Smooth muscle cell (in vitro differentiated cells): Measurements from ENCODE around the gene OR11A1. TPM values are rescaled to one million over a fixed set of nuclear protein-coding genes. Genes with fewer than 3 reads are reported as not detected.

Experiments
- DNase-seq: peaks from one replicate; lab custom pipeline; 2025; ENCODE audit not compliant: unreplicated experiment; lab: John Stamatoyannopoulos, UW
- H2AFZ ChIP-seq: fragments of 200-600 bp; sonication (generic); 2 replicates; pipeline ENCODE4 v1.6.0; 2016; ENCODE audit warnings: antibody characterized with exemption, low read depth, mild to moderate bottlenecking
- H3F3A ChIP-seq: fragments of 200-600 bp; sonication (generic); 2 replicates; pipeline ENCODE4 v1.6.0; 2017; ENCODE audit warnings: antibody characterized with exemption, low read depth
- H3K27ac ChIP-seq: fragments of 200-600 bp; sonication (generic); 2 replicates; pipeline ENCODE4 v1.5.1; 2016; ENCODE audit warnings: low read depth, mild to moderate bottlenecking
- H3K27me3 ChIP-seq: fragments of 200-600 bp; sonication (generic); 2 replicates; pipeline ENCODE4 v1.6.1; 2016; ENCODE audit warnings: low read depth, mild to moderate bottlenecking
- H3K36me3 ChIP-seq: fragments of 200-600 bp; sonication (generic); 2 replicates; pipeline ENCODE4 v1.5.1; 2016; ENCODE audit warnings: low read depth
- H3K4me1 ChIP-seq: fragments of 200-600 bp; sonication (generic); 2 replicates; pipeline ENCODE4 v1.5.1; 2016; ENCODE audit warnings: low read depth
- H3K4me2 ChIP-seq: fragments of 200-600 bp; sonication (generic); 2 replicates; pipeline ENCODE4 v1.6.0; 2016; ENCODE audit warnings: mild to moderate bottlenecking
- H3K4me3 ChIP-seq: fragments of 200-600 bp; sonication (generic); 2 replicates; pipeline ENCODE4 v1.5.1; 2016; ENCODE audit warnings: mild to moderate bottlenecking
- H3K79me2 ChIP-seq: fragments of 200-600 bp; sonication (generic); 2 replicates; pipeline ENCODE4 v1.6.0; 2016; ENCODE audit warnings: low read depth, mild to moderate bottlenecking
- H3K9ac ChIP-seq: fragments of 200-600 bp; sonication (generic); 2 replicates; pipeline ENCODE4 v1.6.0; 2016; ENCODE audit warnings: low read depth
- H3K9me3 ChIP-seq: fragments of 200-600 bp; sonication (generic); replicated peaks from 2 replicates; pipeline ENCODE4 v1.5.1; 2016; ENCODE audit warnings: low read depth
- H4K20me1 ChIP-seq: fragments of 200-600 bp; sonication (generic); 2 replicates; pipeline ENCODE4 v1.6.0; 2016; ENCODE audit warnings: low read depth
- CTCF ChIP-seq: fragments of 200-600 bp; sonication (generic); IDR thresholded peaks from 2 replicates; pipeline ENCODE4 v1.5.1; 2017; ENCODE audit warnings: borderline replicate concordance, mild to moderate bottlenecking, antibody characterized with exemption; ENCODE audit not compliant: insufficient read depth, poor library complexity, severe bottlenecking
- WGBS: methylation state at CpG from one replicate; pipeline ENCODE4 v1.1.7; 2016; ENCODE audit warnings: low lambda C conversion rate; 5-methylcytosine and 5-hydroxymethylcytosine counted together
- polyA plus RNA-seq: library from polyadenylated mRNA; unstranded; fragments of >200 nt; fragmentation: Nextera tagmentation; extraction: Ambion mirVana; gene quantifications from 2 replicates; pipeline ENCODE4 v1.2.1, GENCODE V29; 2016
- total RNA-seq: library from RNA; depleted of rRNA; stranded (reverse); fragments of >200 nt; gene quantifications from 2 replicates; pipeline ENCODE4 v1.2.3, GENCODE V29; 2014

The OR11A1 gene
- total and polyA plus RNA-seq, 2 experiments from 2014 or later = not detected

- Histone ChIP-seq H4K20me1 (no peaks in the 10 kb centered on the region), H3K4me1 (no peaks in the 10 kb centered on the region), H3K9ac (no peak overlapping the region), H3F3A (no peaks in the 10 kb centered on the region), H3K9me3 (no peaks in the 10 kb centered on the region), H3K36me3 (no peaks in the 10 kb centered on the region), H3K79me2 (no peaks in the 10 kb centered on the region), H3K27me3 (no peaks in the 10 kb centered on the region), H3K4me3 (no peak overlapping the region), H3K4me2 (no peak overlapping the region), H2AFZ (no peak overlapping the region), H3K27ac (no peak overlapping the region)
- no peak for TF ChIP-seq CTCF
- 97% methylated on average over 5 of the region's 5 CpGs for WGBS
- DNase-seq = no peak
Measured at GRCh38 chr6:29478740-29479139, 21.9 kb upstream of the OR11A1 start.

DNA sequence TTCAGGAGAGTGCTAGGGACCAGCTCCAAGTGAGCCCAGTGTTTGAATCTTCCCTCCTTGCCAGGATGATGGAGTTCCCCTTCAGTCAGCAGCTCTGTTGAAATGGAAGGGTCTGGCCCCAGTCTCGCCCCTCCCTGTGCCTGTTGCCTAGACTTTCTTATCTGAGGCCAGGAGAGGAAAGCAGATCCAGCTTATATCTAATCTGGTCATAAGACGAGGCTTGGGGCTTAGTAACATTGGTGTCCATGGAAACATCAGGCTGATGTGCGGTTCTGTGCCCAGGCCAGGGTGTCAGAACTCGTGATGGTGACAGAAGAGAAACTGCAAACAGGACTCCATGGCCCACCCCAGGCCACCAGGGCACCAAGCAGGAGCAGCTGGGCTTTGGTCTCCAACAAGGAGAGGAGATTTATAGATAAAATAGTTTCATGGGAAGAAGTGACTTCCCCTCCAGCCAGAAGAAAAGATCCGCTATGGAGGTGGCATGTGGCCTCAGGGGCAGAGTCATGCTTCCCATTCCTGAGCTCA, 21.1 kb upstream of the OR11A1 start:
- Histone ChIP-seq H2AFZ (no peak overlapping the region), H3F3A (no peaks in the 10 kb centered on the region), H3K4me3 (no peak overlapping the region), H3K27ac (no peak overlapping the region), H3K79me2 (no peaks in the 10 kb centered on the region), H3K4me1 (no peaks in the 10 kb centered on the region), H3K27me3 (no peaks in the 10 kb centered on the region), H3K9ac (no peak overlapping the region), H3K9me3 (no peaks in the 10 kb centered on the region), H4K20me1 (no peaks in the 10 kb centered on the region), H3K36me3 (no peaks in the 10 kb centered on the region), H3K4me2 (no peak overlapping the region)
- WGBS = 41% methylated on average over 5 of the region's 5 CpGs
- TF ChIP-seq CTCF = no peak
- no peak for DNase-seq

DNA sequence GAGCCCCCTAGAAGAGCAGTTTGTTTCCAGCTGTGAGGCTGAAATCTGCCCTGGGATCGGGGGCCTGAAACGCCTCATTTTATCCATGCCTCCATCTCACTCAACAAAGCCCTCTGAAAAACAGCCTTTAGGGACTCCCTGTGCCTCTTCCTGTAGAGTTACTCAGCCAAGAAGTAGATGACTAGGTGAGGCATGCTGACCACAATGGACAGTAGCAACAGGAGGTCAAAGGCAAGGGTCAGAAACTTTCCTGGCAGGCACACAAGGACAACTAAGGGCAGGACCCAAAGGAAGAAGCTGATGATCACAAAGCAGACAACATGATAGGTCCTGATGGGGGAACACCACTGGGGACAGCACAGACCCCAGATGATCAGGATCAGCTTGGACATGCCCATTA, 18.1 kb upstream of the OR11A1 start:
- no peak overlapping the region for H2AFZ ChIP-seq
- H3K27me3 ChIP-seq = no peaks in the 10 kb centered on the region
- H3K9me3 ChIP-seq = no peaks in the 10 kb centered on the region
- no peaks in the 10 kb centered on the region for H3F3A ChIP-seq
- no peaks in the 10 kb centered on the region for H3K36me3 ChIP-seq
- H3K4me2 ChIP-seq = no peak overlapping the region
- H3K79me2 ChIP-seq = no peaks in the 10 kb centered on the region
- H4K20me1 ChIP-seq = no peaks in the 10 kb centered on the region
- no peak overlapping the region for H3K27ac ChIP-seq
- no peak for TF ChIP-seq CTCF
- H3K9ac ChIP-seq = no peak overlapping the region
- no peak overlapping the region for H3K4me3 ChIP-seq
- H3K4me1 ChIP-seq = no peaks in the 10 kb centered on the region
- no peak for DNase-seq
- 58% methylated on average over 2 of the region's 2 CpGs for WGBS

DNA sequence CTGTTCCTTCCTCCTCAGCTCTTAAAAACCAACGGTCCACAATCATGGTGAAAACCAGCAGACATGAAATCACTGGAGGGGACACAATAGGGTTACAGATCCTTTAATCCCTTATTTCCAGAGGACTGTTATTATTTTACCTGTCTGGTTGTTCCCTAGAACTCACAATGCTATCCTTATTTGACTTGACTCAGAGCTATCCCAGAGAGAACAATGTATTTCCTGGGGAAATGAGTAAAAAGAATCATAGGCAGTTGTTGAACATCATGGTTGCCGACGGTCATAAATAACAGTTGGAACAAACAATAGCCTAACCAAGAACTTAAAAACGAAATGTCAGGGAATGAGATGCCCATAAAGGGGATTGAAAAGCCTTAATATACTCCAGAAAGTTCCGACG, 9.4 kb upstream of the OR11A1 start:
- H3K79me2 ChIP-seq = no peaks in the 10 kb centered on the region
- TF ChIP-seq CTCF = no peak
- no peak overlapping the region for H3K4me3 ChIP-seq
- H3K27ac ChIP-seq = no peak overlapping the region
- no peaks in the 10 kb centered on the region for H3F3A ChIP-seq
- no peaks in the 10 kb centered on the region for H3K27me3 ChIP-seq
- no peak overlapping the region for H3K9ac ChIP-seq
- no peak overlapping the region for H3K4me2 ChIP-seq
- no peak for DNase-seq
- H3K9me3 ChIP-seq = no peaks in the 10 kb centered on the region
- H3K4me1 ChIP-seq = no peaks in the 10 kb centered on the region
- WGBS = 79% methylated on average over 6 of the region's 6 CpGs
- no peaks in the 10 kb centered on the region for H4K20me1 ChIP-seq
- H3K36me3 ChIP-seq = no peaks in the 10 kb centered on the region
- no peak overlapping the region for H2AFZ ChIP-seq
